ENCODE data around the gene UGT1A7. TPM values are rescaled to one million over a fixed set of nuclear protein-coding genes. Genes with fewer than 3 reads are reported as not detected.
"Not testable (repeated sequence)": the region's sequence is repeated elsewhere in the genome, so short reads cannot be mapped to it uniquely, and the experiment has no call there.

UGT1A7 gene
- total RNA-seq, result not detected

GRCh38 chr2:233681521-233682099, at the start of gene UGT1A7:
TSS of gene UGT1A7 (plus strand) at chr2:233681901. CDS start at chr2:233681938, 37 bp downstream.
- no peaks in the 10 kb centered on the region for H3K9me3 Mint-ChIP-seq (ENCODE audit: low read depth)
- no peaks in the 10 kb centered on the region for H3K36me3 Mint-ChIP-seq
- H3K4me3 Mint-ChIP-seq, result no peak within 1 kb of the TSS
- CTCF ChIA-PET, result interaction anchor here (1.0 kb wide), 1 partner anchor 30 kb away, joined by 4 read pairs; no protein-coding TSS in a partner anchor
- H3K4me1 Mint-ChIP-seq, result no peaks in the 10 kb centered on the region
- ATAC-seq (no peak), DNase-seq (no peak)
- H3K27ac Mint-ChIP-seq, result no peak within 1 kb of the TSS
- H3K27me3 Mint-ChIP-seq, result peaks cover 39% of the 10 kb centered on the region

GRCh38 chr2:233636306-233636705, 45.4 kb upstream of the UGT1A7 start, which contains the start of gene UGT1A10:
TSS of gene UGT1A10 (plus strand) at chr2:233636448. CDS start at chr2:233636523, 75 bp downstream.
- peaks cover 43% of the 10 kb centered on the region for H3K27me3 Mint-ChIP-seq
- CTCF ChIA-PET; ATAC-seq; H3K4me1 Mint-ChIP-seq; DNase-seq; H3K36me3 Mint-ChIP-seq; H3K4me3 Mint-ChIP-seq; H3K9me3 Mint-ChIP-seq (ENCODE audit: low read depth); H3K27ac Mint-ChIP-seq: not testable (repeated sequence)

- ATAC-seq, result no peak
- H3K27ac Mint-ChIP-seq, result no peak overlapping the region
- DNase-seq, result no peak
- H3K36me3 Mint-ChIP-seq, result no peaks in the 10 kb centered on the region
- peaks cover 33% of the 10 kb centered on the region for H3K27me3 Mint-ChIP-seq
- H3K4me1 Mint-ChIP-seq, result no peaks in the 10 kb centered on the region
- H3K9me3 Mint-ChIP-seq (ENCODE audit: low read depth), result no peaks in the 10 kb centered on the region
- no peak overlapping the region for H3K4me3 Mint-ChIP-seq
- CTCF ChIA-PET, result no interaction called here
Observed at GRCh38 chr2:233638836-233639235, 42.9 kb upstream of the UGT1A7 start.

- no peak overlapping the region for H3K27ac Mint-ChIP-seq
- CTCF ChIA-PET, result no interaction called here
- H3K36me3 Mint-ChIP-seq, result no peaks in the 10 kb centered on the region
- ATAC-seq (no peak), DNase-seq (no peak)
- no peaks in the 10 kb centered on the region for H3K4me1 Mint-ChIP-seq
- no peaks in the 10 kb centered on the region for H3K9me3 Mint-ChIP-seq (ENCODE audit: low read depth)
- peaks cover 26% of the 10 kb centered on the region for H3K27me3 Mint-ChIP-seq
- H3K4me3 Mint-ChIP-seq, result no peak overlapping the region
Observed at GRCh38 chr2:233639860-233640259, 41.8 kb upstream of the UGT1A7 start.

GRCh38 chr2:233643128-233643527, 38.6 kb upstream of the UGT1A7 start:
- Mint-ChIP-seq H3K4me1 (no peaks in the 10 kb centered on the region), H3K9me3 (ENCODE audit: low read depth) (peaks cover 9% of the 10 kb centered on the region), H3K27me3 (peaks cover 19% of the 10 kb centered on the region), H3K27ac (no peak overlapping the region), H3K36me3 (peaks cover 5% of the 10 kb centered on the region), H3K4me3 (no peak overlapping the region)
- DNase-seq (no peak), ATAC-seq (no peak)
- CTCF ChIA-PET, result no interaction called here

GRCh38 chr2:233646033-233646432, 35.7 kb upstream of the UGT1A7 start:
- peaks cover 33% of the 10 kb centered on the region for H3K27me3 Mint-ChIP-seq
- H3K4me3 Mint-ChIP-seq; H3K36me3 Mint-ChIP-seq; DNase-seq; CTCF ChIA-PET; H3K27ac Mint-ChIP-seq; H3K9me3 Mint-ChIP-seq (ENCODE audit: low read depth); H3K4me1 Mint-ChIP-seq; ATAC-seq: not testable (repeated sequence)

GRCh38 chr2:233650981-233651380, 30.7 kb upstream of the UGT1A7 start:
- H3K27ac Mint-ChIP-seq, result no peak overlapping the region
- H3K27me3 Mint-ChIP-seq, result peaks cover 59% of the 10 kb centered on the region

GRCh38 chr2:233651430-233651829, 30.3 kb upstream of the UGT1A7 start:
- H3K36me3 Mint-ChIP-seq, result peaks cover 3% of the 10 kb centered on the region
- no peak overlapping the region for H3K27ac Mint-ChIP-seq
- H3K27me3 Mint-ChIP-seq, result peaks cover 62% of the 10 kb centered on the region
- CTCF ChIA-PET, result no interaction called here
- no peak for DNase-seq
- ATAC-seq, result no peak
- H3K4me1 Mint-ChIP-seq, result peaks cover 15% of the 10 kb centered on the region
- H3K4me3 Mint-ChIP-seq, result no peak overlapping the region
- H3K9me3 Mint-ChIP-seq (ENCODE audit: low read depth), result peaks cover 5% of the 10 kb centered on the region

More at GRCh38 chr2:233650981-233651380, 30.7 kb upstream of the UGT1A7 start:
- Mint-ChIP-seq H3K9me3 (ENCODE audit: low read depth) (peaks cover 6% of the 10 kb centered on the region), H3K36me3 (peaks cover 5% of the 10 kb centered on the region), H3K4me3 (no peak overlapping the region), H3K4me1 (peaks cover 11% of the 10 kb centered on the region)
- ATAC-seq (no peak), DNase-seq (no peak)
- CTCF ChIA-PET, result no interaction called here

- CTCF ChIA-PET, result no interaction called here
- Mint-ChIP-seq H3K27me3 (peaks cover 78% of the 10 kb centered on the region), H3K4me3 (no peak overlapping the region), H3K36me3 (no peaks in the 10 kb centered on the region), H3K27ac (no peak overlapping the region), H3K4me1 (peaks cover 18% of the 10 kb centered on the region), H3K9me3 (ENCODE audit: low read depth) (no peaks in the 10 kb centered on the region)
- ATAC-seq (no peak), DNase-seq (no peak)
Observed at GRCh38 chr2:233654501-233654900, 27.2 kb upstream of the UGT1A7 start.

GRCh38 chr2:233655043-233655442, 26.7 kb upstream of the UGT1A7 start:
- no peak for ATAC-seq
- H3K36me3 Mint-ChIP-seq, result no peaks in the 10 kb centered on the region
- H3K27ac Mint-ChIP-seq, result no peak overlapping the region
- peaks cover 78% of the 10 kb centered on the region for H3K27me3 Mint-ChIP-seq
- H3K4me1 Mint-ChIP-seq, result peaks cover 18% of the 10 kb centered on the region
- CTCF ChIA-PET, result no interaction called here
- no peak for DNase-seq
- no peak overlapping the region for H3K4me3 Mint-ChIP-seq
- H3K9me3 Mint-ChIP-seq (ENCODE audit: low read depth), result no peaks in the 10 kb centered on the region

GRCh38 chr2:233655943-233656342, 25.8 kb upstream of the UGT1A7 start:
- H3K36me3 Mint-ChIP-seq; H3K4me3 Mint-ChIP-seq; CTCF ChIA-PET; H3K27ac Mint-ChIP-seq; ATAC-seq; H3K9me3 Mint-ChIP-seq (ENCODE audit: low read depth); DNase-seq: not testable (repeated sequence)
- Mint-ChIP-seq H3K4me1 (peaks cover 18% of the 10 kb centered on the region), H3K27me3 (peaks cover 77% of the 10 kb centered on the region)

- no peaks in the 10 kb centered on the region for H3K9me3 Mint-ChIP-seq (ENCODE audit: low read depth)
- H3K27ac Mint-ChIP-seq, result no peak overlapping the region
- no peaks in the 10 kb centered on the region for H3K36me3 Mint-ChIP-seq
- peaks cover 18% of the 10 kb centered on the region for H3K4me1 Mint-ChIP-seq
- peaks cover 76% of the 10 kb centered on the region for H3K27me3 Mint-ChIP-seq
- peak; percentile 9 for ATAC-seq
- peak; percentile 46 for DNase-seq
- H3K4me3 Mint-ChIP-seq, result no peak overlapping the region
- CTCF ChIA-PET, result no interaction called here
Observed at GRCh38 chr2:233656443-233656842, 25.3 kb upstream of the UGT1A7 start.

- Mint-ChIP-seq H3K4me3 (no peak overlapping the region), H3K27me3 (peaks cover 75% of the 10 kb centered on the region), H3K36me3 (no peaks in the 10 kb centered on the region), H3K27ac (no peak overlapping the region), H3K4me1 (peaks cover 18% of the 10 kb centered on the region), H3K9me3 (ENCODE audit: low read depth) (no peaks in the 10 kb centered on the region)
- no peak for ATAC-seq
- no peak for DNase-seq
- CTCF ChIA-PET, result no interaction called here
Observed at GRCh38 chr2:233658610-233659009, 23.1 kb upstream of the UGT1A7 start.

- no peak overlapping the region for H3K27ac Mint-ChIP-seq
- H3K36me3 Mint-ChIP-seq, result no peaks in the 10 kb centered on the region
- H3K27me3 Mint-ChIP-seq, result peaks cover 51% of the 10 kb centered on the region
- ATAC-seq (no peak), DNase-seq (no peak)
- CTCF ChIA-PET, result no interaction called here
- H3K9me3 Mint-ChIP-seq (ENCODE audit: low read depth), result no peaks in the 10 kb centered on the region
- H3K4me1 Mint-ChIP-seq, result no peaks in the 10 kb centered on the region
- no peak overlapping the region for H3K4me3 Mint-ChIP-seq
Observed at GRCh38 chr2:233663911-233664310, 17.8 kb upstream of the UGT1A7 start.
